NCI-H526 (cell line): Measurements from ENCODE around the gene ARVCF.
A peak's percentile ranks its signal among the peaks of the same experiment; 100 is the strongest.

Source experiments
- DNase-seq, 2 experiments: peaks; one replicate each; lab custom pipeline; 2025; lab: John Stamatoyannopoulos, UW

The ARVCF gene

GRCh38 chr22:20029550-20030225, 13.1 kb upstream of the ARVCF start:
- DNase-seq, result no peak

- no peak for DNase-seq
Observed at GRCh38 chr22:20028855-20029549, 12.4 kb upstream of the ARVCF start.

GRCh38 chr22:20027966-20028854, 11.6 kb upstream of the ARVCF start:
- peak in 1 of 2 experiments; percentile 15 for DNase-seq

GRCh38 chr22:20026996-20027601, 10.5 kb upstream of the ARVCF start:
- DNase-seq, result no peak

- DNase-seq, result no peak
Observed at GRCh38 chr22:20026204-20026908, 9.7 kb upstream of the ARVCF start.

GRCh38 chr22:20025401-20026203, 9.0 kb upstream of the ARVCF start:
- no peak for DNase-seq

- DNase-seq, result no peak
Observed at GRCh38 chr22:20024650-20025397, 8.2 kb upstream of the ARVCF start.

- DNase-seq, result no peak
Observed at GRCh38 chr22:20024225-20024624, 7.6 kb upstream of the ARVCF start.

- DNase-seq, result no peak
Observed at GRCh38 chr22:20022978-20023613, 6.5 kb upstream of the ARVCF start.

- no peak for DNase-seq
Observed at GRCh38 chr22:20022231-20022977, 5.8 kb upstream of the ARVCF start.

- DNase-seq, result peak in 1 of 2 experiments; percentile 43
Observed at GRCh38 chr22:20021196-20022181, 4.9 kb upstream of the ARVCF start.

- DNase-seq, result peak; percentile 25 to 90
Observed at GRCh38 chr22:20020533-20021195, 4.0 kb upstream of the ARVCF start, which contains the start of gene TANGO2. Gene TANGO2, plus strand, starts transcription at chr22:20021110. Its CDS starts 15,689 bp downstream, at chr22:20036799.

GRCh38 chr22:20019661-20020532, 3.3 kb upstream of the ARVCF start:
- no peak for DNase-seq

- no peak for DNase-seq
Observed at GRCh38 chr22:20018001-20018400, 1.4 kb upstream of the ARVCF start.

- DNase-seq, result no peak
Observed at GRCh38 chr22:20017622-20017958, 967 bp upstream of the ARVCF start.
